GM12892 (cell line): ENCODE measurements around the gene ACCSL.

Source experiments
- DNase-seq: peaks from one replicate; pipeline ENCODE4 v3.0.0; 2011; ENCODE audit not compliant: insufficient read length
- FAIRE-seq: peaks from 2 replicates; lab custom pipeline; 2011; peaks lifted over from hg19 to GRCh38; lab: Jason Lieb, UNC
- POLR2A ChIP-seq: IDR thresholded peaks from 2 replicates; pipeline ENCODE4 v1.6.1; 2011; ENCODE audit warnings: low read depth, low read length, control low read depth
- POLR2AphosphoS5 ChIP-seq: IDR thresholded peaks from 2 replicates; pipeline ENCODE4 v1.6.1; 2011; ENCODE audit warnings: low read depth, low read length, control low read depth
- TAF1 ChIP-seq: IDR thresholded peaks from 2 replicates; pipeline ENCODE4 v1.6.1; 2011; ENCODE audit warnings: low read depth, mild to moderate bottlenecking, control low read depth, low read length, borderline replicate concordance

Gene ACCSL

DNA sequence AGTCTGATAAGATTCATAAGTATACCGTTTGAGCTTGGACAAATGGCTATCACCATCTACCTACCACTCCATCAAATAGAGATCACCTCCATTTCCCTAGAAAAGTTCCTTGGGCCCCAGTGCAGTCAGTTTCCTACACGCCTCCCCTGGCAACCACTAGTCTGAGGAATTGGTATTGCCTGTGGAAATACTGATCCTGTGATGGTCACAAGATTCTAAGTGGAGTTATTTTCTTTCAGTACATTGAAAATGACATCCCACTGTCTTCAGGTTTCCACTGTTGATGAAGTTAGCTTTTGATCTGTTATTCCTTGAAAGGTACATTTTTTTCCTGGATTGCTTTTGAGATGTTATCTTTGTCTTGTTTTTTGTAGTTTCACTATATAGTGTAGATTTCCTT lies 4.6 kb upstream of the ACCSL start:
- FAIRE-seq (no peak), DNase-seq (no peak)
- no peak for TF ChIP-seq POLR2AphosphoS5

DNA sequence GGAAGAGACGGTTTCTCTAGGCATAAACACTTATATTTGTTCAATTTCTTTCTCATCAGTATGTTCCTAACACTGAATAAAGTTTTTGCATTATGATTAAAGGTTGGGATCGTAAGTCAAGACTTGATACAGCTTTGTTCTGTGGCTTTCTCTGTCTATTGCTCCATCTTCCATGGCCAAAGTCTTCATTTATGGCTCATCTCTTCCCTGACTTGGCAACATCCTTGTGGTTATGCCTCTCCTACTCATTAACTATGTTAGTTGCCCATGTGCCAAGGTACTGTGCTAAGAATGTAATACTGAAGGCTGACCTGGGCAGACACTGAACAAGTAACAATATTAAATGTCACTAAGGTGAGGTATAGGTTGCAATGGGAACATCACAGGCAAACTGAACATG lies 1.6 kb upstream of the ACCSL start:
- FAIRE-seq (no peak), DNase-seq (no peak)
- TF ChIP-seq POLR2AphosphoS5 = no peak
- no peak for TF ChIP-seq POLR2A
- no peak for TF ChIP-seq TAF1

DNA sequence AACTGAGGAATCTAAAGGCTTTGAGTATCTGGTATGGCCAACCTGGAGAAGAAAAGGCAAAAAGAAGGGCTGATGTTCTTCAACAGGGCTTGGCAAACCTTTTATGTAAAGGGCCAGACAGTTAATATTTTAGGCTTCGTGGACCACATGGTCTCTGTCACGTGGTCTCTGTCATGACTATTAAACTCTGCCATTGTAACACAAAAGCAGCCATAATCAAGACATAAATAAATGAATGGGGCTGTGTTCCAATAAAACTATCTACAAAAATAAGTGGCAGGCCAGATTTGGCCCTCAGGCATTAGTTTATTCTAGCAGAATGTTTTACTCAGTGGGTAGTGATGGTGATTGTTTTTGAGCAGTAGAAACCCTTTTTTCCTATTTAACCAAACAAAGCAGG lies 483 bp upstream of the ACCSL start:
- DNase-seq (no peak), FAIRE-seq (no peak)
- TF ChIP-seq POLR2AphosphoS5 (no peak), POLR2A (no peak), TAF1 (no peak)

DNA sequence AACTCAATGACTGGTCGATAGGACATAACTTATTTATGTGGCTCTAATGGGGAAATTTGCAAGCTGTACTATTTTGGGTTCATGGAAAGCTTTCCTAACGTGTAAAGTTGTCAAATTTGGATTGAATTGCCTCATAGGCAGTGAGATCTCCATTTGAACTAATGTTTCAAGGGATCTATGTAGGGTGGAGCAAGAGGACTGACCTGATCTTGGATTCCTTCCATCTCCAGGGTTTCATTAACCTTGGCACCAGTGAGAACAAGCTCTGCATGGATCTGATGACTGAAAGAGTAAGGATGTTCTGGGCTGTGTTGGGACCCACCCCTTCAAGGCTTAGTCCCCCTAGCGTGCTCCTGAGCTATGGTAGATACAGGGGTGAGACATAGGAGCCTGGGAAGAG lies 2.1 kb downstream of the ACCSL start:
- DNase-seq = no peak
- TF ChIP-seq POLR2AphosphoS5 (no peak), POLR2A (no peak), TAF1 (no peak)
- no peak for FAIRE-seq

DNA sequence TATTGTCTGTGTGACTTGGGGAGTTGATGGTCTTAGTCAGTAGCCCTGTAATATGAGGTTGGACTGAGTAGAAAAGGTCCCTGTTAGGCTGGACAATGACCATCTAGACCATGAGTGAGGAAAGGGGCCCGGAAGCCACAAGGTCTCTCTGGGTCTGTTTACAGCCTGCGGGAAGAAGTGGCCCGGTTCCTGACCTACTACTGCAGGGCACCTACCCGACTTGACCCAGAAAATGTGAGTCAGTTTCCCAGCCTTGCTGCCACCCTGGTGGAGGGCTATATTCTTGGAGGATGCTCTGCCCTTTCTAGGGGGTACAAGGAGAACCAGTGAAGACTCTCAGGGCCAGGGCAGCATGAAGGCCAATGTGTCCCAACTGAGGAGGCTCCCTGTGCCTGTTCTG lies 3.4 kb downstream of the ACCSL start:
- DNase-seq (no peak), FAIRE-seq (no peak)
- TF ChIP-seq POLR2A (no peak), POLR2AphosphoS5 (no peak), TAF1 (no peak)

DNA sequence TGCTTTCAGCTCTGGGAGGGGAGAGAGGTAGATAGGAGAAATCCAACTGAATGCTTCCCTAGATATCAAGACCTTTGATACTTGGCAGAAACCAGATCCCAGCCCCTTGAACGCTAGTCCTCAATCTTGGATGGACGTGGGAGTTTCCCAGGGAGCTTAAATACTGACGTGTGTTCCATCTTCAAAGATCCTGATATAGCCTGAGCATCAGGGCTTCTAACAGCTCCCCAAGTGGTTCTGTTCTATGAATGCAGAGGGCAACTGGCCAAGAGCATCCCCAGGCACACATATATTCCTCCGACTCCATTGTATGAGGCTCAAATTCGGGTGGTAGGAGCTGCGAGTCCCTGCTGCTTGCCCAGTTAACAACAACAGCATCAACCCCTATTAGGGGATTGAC lies 9.6 kb downstream of the ACCSL start:
- TF ChIP-seq POLR2A = no peak
- no peak for TF ChIP-seq POLR2AphosphoS5
- TF ChIP-seq TAF1 = no peak
- DNase-seq (no peak), FAIRE-seq (no peak)

DNA sequence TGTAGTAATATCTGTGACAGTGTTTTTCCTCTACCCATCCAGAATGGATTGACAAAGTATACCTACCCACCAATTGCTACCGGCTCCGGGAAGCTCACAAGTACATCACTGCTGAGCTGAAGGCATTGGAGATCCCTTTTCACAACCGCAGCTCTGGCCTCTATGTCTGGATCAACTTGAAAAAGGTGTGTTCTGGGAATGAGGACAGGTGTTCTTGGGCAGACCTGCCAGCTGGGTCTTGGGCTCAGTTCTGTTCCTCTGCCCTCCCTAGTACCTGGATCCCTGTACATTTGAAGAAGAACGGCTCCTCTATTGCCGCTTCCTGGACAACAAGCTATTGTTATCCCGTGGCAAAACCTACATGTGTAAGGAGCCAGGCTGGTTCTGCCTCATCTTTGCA lies 10.5 kb downstream of the ACCSL start:
- DNase-seq = no peak
- TF ChIP-seq TAF1 (no peak), POLR2AphosphoS5 (no peak), POLR2A (no peak)

DNA sequence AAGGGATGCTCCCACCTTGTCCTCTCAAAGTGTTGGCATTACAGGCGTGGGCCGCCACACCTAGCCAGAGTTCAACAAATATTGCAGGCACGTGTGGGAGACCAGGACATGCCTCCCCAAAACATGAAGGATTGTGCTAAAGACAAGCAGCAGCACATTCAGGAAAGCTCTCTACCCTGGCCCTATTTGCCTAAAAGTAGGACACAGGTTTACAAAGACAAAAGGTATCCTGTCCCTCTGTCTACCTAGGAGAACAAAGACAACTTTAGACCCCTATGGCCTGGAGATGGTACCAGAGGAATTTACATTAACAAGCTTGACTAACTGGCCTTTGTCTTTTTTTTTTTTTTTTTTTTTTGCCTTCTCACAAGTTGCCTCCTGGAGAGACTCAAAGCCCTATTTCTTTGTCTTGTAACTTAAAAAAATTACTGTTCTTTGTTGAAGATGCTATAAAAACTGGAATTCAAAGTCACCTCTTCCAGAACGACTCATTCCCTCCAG lies 17.4 kb downstream of the ACCSL start:
- TF ChIP-seq POLR2AphosphoS5 (no peak), POLR2A (no peak), TAF1 (no peak)
- DNase-seq (no peak), FAIRE-seq (no peak)

More for the DNA sequence above, 10.5 kb downstream of the ACCSL start:
- no peak for FAIRE-seq

DNA sequence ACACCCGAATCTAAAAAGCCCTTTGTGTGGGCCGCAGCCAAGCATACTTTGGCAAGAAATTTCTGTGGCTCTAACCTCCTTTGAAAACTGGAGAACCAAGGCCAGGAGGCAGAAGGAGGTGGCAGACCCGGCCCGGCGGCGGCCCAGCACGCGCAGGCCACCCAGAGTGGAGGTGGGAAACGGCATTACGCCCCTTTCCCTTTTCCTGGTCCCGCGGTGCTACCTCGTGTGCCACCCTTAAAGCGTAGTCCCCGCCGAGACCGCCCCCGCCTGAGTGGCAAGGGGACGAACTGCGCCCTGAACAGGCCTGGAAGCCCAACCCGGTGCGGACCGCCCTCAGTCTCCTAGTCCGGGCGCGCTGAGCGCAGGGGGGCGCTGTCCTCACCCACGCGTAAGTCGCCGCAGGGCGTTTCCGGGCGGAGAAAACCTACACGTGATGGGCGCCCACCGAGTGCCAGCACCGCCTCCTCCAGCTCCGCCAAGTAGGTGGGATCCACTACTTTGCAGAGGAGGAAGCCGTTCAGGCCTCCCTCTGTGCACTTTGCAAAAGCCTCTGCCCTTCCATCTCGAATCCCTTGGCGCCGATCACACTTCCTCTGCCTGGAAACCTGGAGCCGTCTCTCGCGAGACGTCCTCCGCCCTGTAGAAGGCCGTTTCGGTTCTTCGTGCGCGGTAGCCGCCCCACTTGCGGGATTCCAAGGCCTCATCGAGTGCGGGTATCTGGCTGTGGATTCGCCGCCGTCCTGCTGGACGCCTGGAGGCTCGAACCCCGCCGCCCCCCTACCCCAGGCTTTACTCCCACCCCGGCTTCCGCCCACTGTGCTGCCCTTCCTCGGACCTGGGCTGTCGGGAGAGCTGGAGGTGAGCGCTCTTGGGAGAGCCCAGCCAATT lies 18.3 kb downstream of the ACCSL start, which contains the start of gene ACCS:
Gene ACCS, plus strand, starts transcription at position 430 of the 891 bp plus-strand sequence. CDS start 1,358 bp downstream, outside the sequence.
- TF ChIP-seq POLR2AphosphoS5 (peak; percentile 78), TAF1 (0 out of 2 replicates have a peak, but pooled peaks have one; percentile 55), POLR2A (peak; percentile 88)
- peak; percentile 99 for FAIRE-seq
- DNase-seq = peak; percentile 82

DNA sequence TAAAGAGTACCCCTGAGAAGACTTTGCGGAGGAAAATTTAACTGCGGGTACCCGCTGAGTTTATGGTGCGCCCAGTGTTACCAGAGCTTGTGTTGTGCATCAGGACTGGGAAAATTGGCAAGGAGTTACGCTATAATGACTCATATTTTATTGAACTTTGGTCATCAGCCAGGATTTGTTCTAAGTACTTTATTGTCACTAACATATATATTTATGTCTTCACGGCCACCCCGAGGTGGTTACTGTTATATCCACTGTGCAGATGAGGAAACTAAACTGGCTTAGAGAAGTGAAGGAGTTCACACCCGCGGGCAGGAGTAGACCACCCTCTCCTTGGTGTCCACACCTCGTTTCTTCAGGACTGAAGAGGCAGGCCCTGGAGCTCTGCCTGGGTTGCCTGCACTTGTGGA lies 19.0 kb downstream of the ACCSL start:
- DNase-seq (no peak), FAIRE-seq (no peak)
- no peak for TF ChIP-seq TAF1

DNA sequence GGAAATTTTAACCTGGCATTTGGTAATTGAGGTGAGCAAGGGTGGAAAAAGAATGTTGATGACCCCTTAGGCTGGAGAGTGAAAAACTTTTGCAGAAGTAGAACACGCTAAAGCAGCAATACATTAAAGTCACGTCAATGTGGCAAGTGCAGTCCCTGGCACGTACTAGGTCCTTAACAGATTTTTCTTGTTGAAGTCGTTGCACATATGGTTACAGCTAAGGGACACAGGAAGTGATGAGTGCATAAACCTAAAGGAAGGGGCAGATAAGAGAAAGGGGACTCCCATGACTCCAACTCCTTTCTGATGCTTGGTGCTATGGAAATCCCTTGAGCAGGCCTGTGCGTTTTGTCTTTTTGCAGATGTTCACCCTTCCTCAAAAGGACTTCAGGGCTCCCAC lies 19.5 kb downstream of the ACCSL start:
- FAIRE-seq (peak; percentile 66), DNase-seq (no peak)
- TF ChIP-seq POLR2A = no peak
- no peak for TF ChIP-seq TAF1
- no peak for TF ChIP-seq POLR2AphosphoS5

DNA sequence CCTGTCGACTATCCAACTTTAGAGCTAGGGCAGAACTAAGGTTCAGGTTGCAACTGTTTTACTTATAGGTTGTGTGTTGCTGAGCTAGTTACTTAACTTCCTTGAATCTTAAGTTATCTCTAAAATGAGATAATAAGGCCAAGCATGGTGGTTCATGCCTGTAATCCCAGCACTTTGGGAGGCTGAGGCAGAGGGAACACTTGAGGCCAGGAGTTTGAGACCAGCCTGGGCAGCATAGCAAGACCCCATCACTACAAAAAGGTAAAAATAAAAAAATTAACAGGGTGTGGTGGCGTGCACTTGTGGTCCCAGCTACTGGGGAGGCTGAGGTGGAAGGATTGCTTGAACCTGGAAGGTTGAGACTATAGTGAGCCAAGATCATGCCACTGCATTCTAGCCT lies 20.4 kb downstream of the ACCSL start:
- TF ChIP-seq TAF1 (no peak), POLR2A (no peak), POLR2AphosphoS5 (no peak)
- FAIRE-seq (no peak), DNase-seq (no peak)
